Measurements from ENCODE around the gene HIGD1A.

Gene HIGD1A

GRCh38 chr3:42796332-42796885 is 7.9 kb downstream of the HIGD1A start:
- DNase-seq: no peak

GRCh38 chr3:42795621-42796181 is 8.6 kb downstream of the HIGD1A start:
- DNase-seq: no peak

- DNase-seq: no peak
Observed at GRCh38 chr3:42790714-42791229, 13.5 kb downstream of the HIGD1A start.

- DNase-seq: no peak
Observed at GRCh38 chr3:42786631-42787030, 17.7 kb downstream of the HIGD1A start.

- DNase-seq: no peak
Observed at GRCh38 chr3:42786212-42786611, 18.1 kb downstream of the HIGD1A start.

- peak; percentile 23 for DNase-seq
Observed at GRCh38 chr3:42780892-42781700, 23.2 kb downstream of the HIGD1A start.

GRCh38 chr3:42780398-42780797 is 23.9 kb downstream of the HIGD1A start:
- DNase-seq: no peak

GRCh38 chr3:42778644-42779043 is 25.6 kb downstream of the HIGD1A start:
- DNase-seq: no peak

- DNase-seq: no peak
Observed at GRCh38 chr3:42773409-42773751, 30.9 kb downstream of the HIGD1A start.

GRCh38 chr3:42772670-42773408 is 31.5 kb downstream of the HIGD1A start, which contains the start of gene CCDC13:
Gene CCDC13 (minus strand): TSS chr3:42773253. CDS start chr3:42758345, 14,908 bp downstream.
- DNase-seq: peak; percentile 85

GRCh38 chr3:42771271-42771670 is 33.0 kb downstream of the HIGD1A start:
- DNase-seq: no peak

- DNase-seq: no peak
Observed at GRCh38 chr3:42769477-42770131, 34.7 kb downstream of the HIGD1A start.

- no peak for DNase-seq
Observed at GRCh38 chr3:42764561-42765295, 39.6 kb downstream of the HIGD1A start.

GRCh38 chr3:42764115-42764514 is 40.2 kb downstream of the HIGD1A start:
- no peak for DNase-seq

- no peak for DNase-seq
Observed at GRCh38 chr3:42763021-42763420, 41.3 kb downstream of the HIGD1A start.

GRCh38 chr3:42762046-42762724 is 42.1 kb downstream of the HIGD1A start:
- DNase-seq: no peak

- DNase-seq: no peak
Observed at GRCh38 chr3:42758126-42758525, 46.2 kb downstream of the HIGD1A start.

- DNase-seq: no peak
Observed at GRCh38 chr3:42756681-42757213, 47.5 kb downstream of the HIGD1A start.

GRCh38 chr3:42755681-42756578 is 48.4 kb downstream of the HIGD1A start:
- DNase-seq: no peak

GRCh38 chr3:42753757-42754156 is 50.5 kb downstream of the HIGD1A start:
- no peak for DNase-seq
